Measurements from ENCODE around the gene KATNIP. TPM values are rescaled to one million over a fixed set of nuclear protein-coding genes. Genes with fewer than 3 reads are reported as not detected.

KATNIP gene
- total RNA-seq, 1 donor from 2014 or later: 48.7 TPM

DNA sequence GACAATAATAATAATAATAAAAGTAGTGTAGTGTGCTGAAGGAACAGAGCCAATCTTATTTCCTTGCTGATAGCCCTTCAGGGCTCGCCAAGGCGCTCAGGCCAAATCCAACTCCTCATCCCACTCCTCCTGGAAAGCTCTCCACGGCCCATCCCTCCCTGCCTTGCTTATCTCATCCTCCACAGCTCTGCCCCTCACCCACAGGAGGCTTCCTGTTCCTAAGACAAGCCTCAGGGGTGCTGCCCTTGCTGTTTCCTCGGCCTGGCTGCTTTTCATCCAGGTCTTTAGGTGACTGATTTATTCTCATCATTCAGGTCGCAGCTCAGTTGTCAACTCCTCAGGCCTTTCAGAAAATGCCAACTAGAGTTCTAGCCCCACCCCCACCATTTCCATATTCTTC, 11.4 kb upstream of the KATNIP start:
- no peak for DNase-seq (ENCODE audit: low spot score, unreplicated experiment)
- no peak overlapping the region for H3K27ac Mint-ChIP-seq
- H3K9me3 Mint-ChIP-seq (ENCODE audit: low read depth): peaks cover 3% of the 10 kb centered on the region
- TF ChIP-seq, protein P1, sequence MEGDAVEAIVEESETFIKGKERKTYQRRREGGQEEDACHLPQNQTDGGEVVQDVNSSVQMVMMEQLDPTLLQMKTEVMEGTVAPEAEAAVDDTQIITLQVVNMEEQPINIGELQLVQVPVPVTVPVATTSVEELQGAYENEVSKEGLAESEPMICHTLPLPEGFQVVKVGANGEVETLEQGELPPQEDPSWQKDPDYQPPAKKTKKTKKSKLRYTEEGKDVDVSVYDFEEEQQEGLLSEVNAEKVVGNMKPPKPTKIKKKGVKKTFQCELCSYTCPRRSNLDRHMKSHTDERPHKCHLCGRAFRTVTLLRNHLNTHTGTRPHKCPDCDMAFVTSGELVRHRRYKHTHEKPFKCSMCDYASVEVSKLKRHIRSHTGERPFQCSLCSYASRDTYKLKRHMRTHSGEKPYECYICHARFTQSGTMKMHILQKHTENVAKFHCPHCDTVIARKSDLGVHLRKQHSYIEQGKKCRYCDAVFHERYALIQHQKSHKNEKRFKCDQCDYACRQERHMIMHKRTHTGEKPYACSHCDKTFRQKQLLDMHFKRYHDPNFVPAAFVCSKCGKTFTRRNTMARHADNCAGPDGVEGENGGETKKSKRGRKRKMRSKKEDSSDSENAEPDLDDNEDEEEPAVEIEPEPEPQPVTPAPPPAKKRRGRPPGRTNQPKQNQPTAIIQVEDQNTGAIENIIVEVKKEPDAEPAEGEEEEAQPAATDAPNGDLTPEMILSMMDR (IDR thresholded peaks at IDR 0.05; ENCODE audit: unreplicated experiment): no peak
- peaks cover 46% of the 10 kb centered on the region for H3K36me3 Mint-ChIP-seq (ENCODE audit: insufficient read depth)
- no peak overlapping the region for H3K4me3 Mint-ChIP-seq (ENCODE audit: low read depth)
- no peaks in the 10 kb centered on the region for H3K27me3 Mint-ChIP-seq
- no peaks in the 10 kb centered on the region for H3K4me1 Mint-ChIP-seq (ENCODE audit: low read depth)

DNA sequence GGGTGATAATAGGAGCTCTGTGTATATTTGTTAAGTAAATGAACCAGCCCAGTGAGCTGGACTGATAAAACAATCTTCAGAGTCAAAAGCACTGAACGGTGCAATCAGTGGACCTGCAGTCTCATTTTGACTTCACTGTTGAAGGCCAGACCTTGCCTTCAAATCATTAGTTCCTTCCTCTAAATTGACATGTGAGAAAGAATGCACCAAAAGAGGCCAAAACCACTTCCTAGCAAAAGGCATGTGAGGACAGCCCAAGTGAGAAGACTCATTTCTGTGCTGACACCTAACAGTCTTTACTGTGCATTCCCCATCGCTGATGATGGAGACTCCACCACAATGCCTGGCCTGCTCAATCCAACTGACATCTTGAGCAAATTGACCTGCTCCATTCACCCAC, 10.8 kb upstream of the KATNIP start:
- DNase-seq (ENCODE audit: low spot score, unreplicated experiment): no peak
- Mint-ChIP-seq H3K4me3 (ENCODE audit: low read depth) (no peak overlapping the region), H3K36me3 (ENCODE audit: insufficient read depth) (peaks cover 46% of the 10 kb centered on the region), H3K27ac (no peak overlapping the region), H3K9me3 (ENCODE audit: low read depth) (peaks cover 3% of the 10 kb centered on the region), H3K4me1 (ENCODE audit: low read depth) (no peaks in the 10 kb centered on the region), H3K27me3 (no peaks in the 10 kb centered on the region)
- TF ChIP-seq, protein P1 (IDR thresholded peaks at IDR 0.05; ENCODE audit: unreplicated experiment): no peak

DNA sequence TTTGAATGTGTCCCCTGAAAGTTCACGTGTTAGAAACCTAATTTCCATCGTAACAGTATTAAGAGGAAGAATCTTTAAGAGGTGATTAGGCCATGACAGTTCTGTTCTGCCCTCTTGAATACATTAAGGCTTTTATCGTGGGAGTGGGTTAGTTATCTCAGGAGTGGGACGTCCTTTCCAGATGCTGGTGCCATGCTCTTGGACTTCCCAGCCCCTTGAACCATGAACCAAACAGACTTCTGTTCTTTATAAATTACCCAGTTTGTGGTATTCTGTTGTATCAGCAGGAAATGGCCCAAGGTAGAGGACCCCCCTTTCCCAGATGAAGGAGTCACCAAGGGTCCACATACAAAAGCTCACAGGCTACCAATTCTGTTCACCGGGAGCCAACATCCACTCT, 10.3 kb upstream of the KATNIP start:
- DNase-seq (ENCODE audit: low spot score, unreplicated experiment): no peak
- peaks cover 3% of the 10 kb centered on the region for H3K9me3 Mint-ChIP-seq (ENCODE audit: low read depth)
- H3K27me3 Mint-ChIP-seq: no peaks in the 10 kb centered on the region
- peaks cover 47% of the 10 kb centered on the region for H3K36me3 Mint-ChIP-seq (ENCODE audit: insufficient read depth)
- H3K27ac Mint-ChIP-seq: no peak overlapping the region
- no peaks in the 10 kb centered on the region for H3K4me1 Mint-ChIP-seq (ENCODE audit: low read depth)
- TF ChIP-seq, protein P1 (IDR thresholded peaks at IDR 0.05; ENCODE audit: unreplicated experiment): no peak
- H3K4me3 Mint-ChIP-seq (ENCODE audit: low read depth): no peak overlapping the region

DNA sequence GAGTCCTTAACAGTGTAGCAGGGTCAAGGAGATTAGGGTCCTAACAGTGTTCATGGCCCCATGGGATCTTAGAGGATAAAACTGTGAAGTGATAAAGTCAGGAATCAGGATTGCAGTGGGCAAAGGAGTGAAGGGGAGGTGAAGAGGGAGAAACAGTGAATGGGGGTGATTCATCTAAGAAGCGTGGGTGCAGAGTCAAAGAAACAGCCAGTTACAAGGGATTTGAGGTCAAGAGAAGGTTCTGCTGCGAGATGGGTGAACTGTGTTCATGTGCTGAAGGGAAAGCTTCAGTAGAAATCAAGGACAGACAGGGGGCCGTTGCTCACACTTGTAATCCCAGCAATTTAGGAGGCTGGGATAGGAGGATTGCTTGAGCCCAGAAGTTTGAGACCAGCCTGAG, 6.1 kb upstream of the KATNIP start:
- Mint-ChIP-seq H3K9me3 (ENCODE audit: low read depth) (peaks cover 3% of the 10 kb centered on the region), H3K27ac (no peak overlapping the region), H3K36me3 (ENCODE audit: insufficient read depth) (peaks cover 42% of the 10 kb centered on the region), H3K4me3 (ENCODE audit: low read depth) (no peak overlapping the region), H3K4me1 (ENCODE audit: low read depth) (peaks cover 11% of the 10 kb centered on the region), H3K27me3 (no peaks in the 10 kb centered on the region)
- TF ChIP-seq, protein P1 (IDR thresholded peaks at IDR 0.05; ENCODE audit: unreplicated experiment): no peak
- no peak for DNase-seq (ENCODE audit: low spot score, unreplicated experiment)

DNA sequence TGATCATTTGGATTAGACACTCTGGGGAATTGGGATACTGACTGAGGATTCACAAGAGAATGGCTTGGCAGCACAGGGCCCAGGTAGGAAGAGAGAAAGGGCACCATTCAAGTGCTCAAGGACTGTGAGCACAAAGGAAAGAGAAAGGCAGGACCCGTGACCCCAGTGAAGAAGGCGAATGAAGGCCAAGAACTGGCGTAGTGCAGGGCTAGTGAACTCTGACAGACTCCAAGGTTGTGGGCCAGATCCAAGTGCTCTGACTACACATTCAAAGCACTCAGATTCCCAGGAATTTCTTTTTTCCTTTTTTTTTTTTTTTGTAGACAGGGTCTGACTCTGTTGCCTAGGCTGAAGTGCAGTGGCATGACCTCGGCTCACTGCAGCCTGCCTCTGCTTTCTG, 5.3 kb upstream of the KATNIP start:
- Mint-ChIP-seq H3K36me3 (ENCODE audit: insufficient read depth) (peaks cover 36% of the 10 kb centered on the region), H3K4me1 (ENCODE audit: low read depth) (peaks cover 15% of the 10 kb centered on the region), H3K4me3 (ENCODE audit: low read depth) (no peak overlapping the region), H3K27ac (no peak overlapping the region), H3K27me3 (no peaks in the 10 kb centered on the region), H3K9me3 (ENCODE audit: low read depth) (peaks cover 3% of the 10 kb centered on the region)
- no peak for DNase-seq (ENCODE audit: low spot score, unreplicated experiment)
- TF ChIP-seq, protein P1 (IDR thresholded peaks at IDR 0.05; ENCODE audit: unreplicated experiment): no peak

Data from progenitor cell of endocrine pancreas (in vitro differentiated cells).